GM23248 (cell line): ENCODE results near the gene UBE2V1.

Experiments
- EZH2 ChIP-seq: fragments of 200-600 bp; sonication (generic); IDR thresholded peaks from 2 replicates; pipeline ENCODE4 v1.6.1; 2018; ENCODE audit warnings: antibody characterized with exemption, mild to moderate bottlenecking; ENCODE audit not compliant: insufficient read depth, poor library complexity, severe bottlenecking
- EZH2phosphoT487 ChIP-seq: fragments of 200-600 bp; sonication (generic); IDR thresholded peaks from 2 replicates; pipeline ENCODE4 v1.6.1; 2018; ENCODE audit warnings: antibody characterized with exemption, moderate library complexity, mild to moderate bottlenecking, low read depth; ENCODE audit not compliant: insufficient read depth

- no peak for TF ChIP-seq EZH2
- no peak for TF ChIP-seq EZH2phosphoT487
These were observed 75.8 kb downstream of the UBE2V1 start for GRCh38 chr20:50037123-50037522.
